NCI-H2196 (cell line): ENCODE results near the gene DDX4.
A peak's percentile ranks its signal among the peaks of the same experiment; 100 is the strongest.
"Not testable (repeated sequence)": the region's sequence is repeated elsewhere in the genome, so short reads cannot be mapped to it uniquely, and the experiment has no call there.

Experiments
- DNase-seq: peaks from one replicate; lab custom pipeline; 2025; ENCODE audit not compliant: unreplicated experiment; lab: John Stamatoyannopoulos, UW

Gene DDX4

DNA sequence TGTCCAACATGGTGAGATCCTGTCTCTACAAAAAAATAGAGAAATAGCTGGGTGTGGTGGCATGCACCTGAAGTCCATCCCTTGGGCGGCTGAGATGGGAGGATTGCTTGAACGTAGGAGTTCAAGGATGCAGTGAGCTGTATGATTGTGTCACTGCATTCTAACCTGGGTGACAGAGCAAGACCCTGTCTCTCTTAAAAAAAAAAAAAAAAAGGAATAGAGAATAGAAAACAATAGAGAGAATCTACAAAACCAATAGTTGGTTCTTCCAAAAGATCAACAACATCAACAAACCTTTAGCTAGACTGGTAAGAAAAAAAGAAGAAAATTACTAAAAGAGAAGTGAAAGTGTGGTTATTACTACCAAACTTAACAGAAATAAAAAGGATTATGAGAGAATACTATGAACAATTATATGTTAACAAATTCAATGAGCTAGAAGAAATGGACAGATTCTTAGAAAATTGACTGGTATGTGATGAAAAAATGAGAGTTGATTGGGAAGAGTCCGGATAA, 17.6 kb upstream of the DDX4 start:
- DNase-seq = no peak

DNA sequence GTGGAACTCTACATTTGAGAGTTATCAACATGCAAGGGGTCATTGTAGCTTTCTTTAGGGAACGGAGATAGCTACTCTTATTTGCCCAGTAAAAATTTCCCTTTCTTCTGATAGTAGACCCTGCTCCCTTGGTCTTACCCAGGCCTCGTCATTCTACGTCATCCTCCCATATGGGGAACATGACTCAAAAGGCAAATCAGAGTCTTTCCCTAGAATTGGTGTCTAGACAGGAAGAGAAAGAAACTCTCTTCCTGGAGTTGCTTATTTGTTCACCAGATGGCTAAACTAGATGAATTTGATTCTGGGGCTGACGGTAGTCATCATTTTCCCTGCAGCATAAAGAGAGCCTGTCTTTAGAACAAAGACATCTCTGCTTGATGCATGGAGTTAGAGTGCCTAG, 13.6 kb upstream of the DDX4 start:
- no peak for DNase-seq

DNA sequence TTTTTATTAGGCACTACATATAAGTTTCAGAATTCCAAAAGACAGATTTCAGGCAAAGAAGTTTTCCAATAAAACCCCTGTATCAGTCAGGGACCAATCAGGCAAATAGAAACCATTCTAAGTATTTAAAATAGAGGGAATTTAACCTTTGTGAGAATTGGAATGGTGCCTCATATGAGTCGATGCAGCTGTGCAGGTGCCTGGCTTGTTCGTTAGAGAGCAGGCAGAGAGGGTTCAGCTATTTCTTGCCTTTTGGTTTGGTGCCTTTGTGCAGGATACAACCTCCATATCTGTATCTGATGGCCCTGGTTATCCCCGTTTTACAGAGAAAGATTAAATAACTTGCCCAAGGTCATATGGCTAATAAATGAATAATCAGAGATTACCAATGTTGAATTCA, 6.0 kb upstream of the DDX4 start:
- no peak for DNase-seq

DNA sequence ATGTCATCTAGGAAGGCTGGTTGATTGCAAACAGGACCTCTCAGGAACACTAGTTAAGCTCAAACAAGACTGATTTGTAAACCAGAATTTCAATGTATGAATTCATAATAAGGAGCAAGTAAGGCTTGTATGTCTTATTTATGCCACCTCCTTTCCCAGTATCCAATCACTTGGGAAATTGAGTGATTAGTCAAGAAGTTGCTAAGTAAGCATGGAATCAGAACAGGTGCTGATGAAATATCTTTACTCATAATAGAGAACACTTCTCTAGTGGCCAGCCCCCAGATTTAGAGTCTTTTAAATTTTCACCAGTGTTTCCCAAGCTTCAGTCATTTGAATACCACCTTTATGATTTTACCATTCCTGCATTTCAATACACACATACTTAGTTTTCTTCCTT, 5.3 kb upstream of the DDX4 start:
- DNase-seq = no peak

DNA sequence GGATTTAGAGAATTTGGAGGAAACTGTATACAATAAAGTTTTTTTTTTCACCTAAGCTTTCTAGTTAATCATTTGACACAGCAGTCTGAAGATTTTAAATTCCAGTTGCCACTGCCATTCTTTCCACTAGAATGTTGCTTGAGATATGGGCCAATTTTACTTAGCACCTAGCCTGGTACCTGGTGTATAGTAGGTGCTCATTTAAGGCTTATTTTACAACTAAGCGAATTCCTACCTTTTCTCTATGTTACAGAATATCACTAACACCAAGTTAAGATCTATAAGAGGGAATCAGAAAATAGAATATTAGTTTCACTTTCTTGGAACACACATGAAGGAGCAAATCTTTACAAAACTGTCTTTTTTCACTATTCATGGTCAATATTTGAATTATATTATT, 3.2 kb upstream of the DDX4 start:
- no peak for DNase-seq

DNA sequence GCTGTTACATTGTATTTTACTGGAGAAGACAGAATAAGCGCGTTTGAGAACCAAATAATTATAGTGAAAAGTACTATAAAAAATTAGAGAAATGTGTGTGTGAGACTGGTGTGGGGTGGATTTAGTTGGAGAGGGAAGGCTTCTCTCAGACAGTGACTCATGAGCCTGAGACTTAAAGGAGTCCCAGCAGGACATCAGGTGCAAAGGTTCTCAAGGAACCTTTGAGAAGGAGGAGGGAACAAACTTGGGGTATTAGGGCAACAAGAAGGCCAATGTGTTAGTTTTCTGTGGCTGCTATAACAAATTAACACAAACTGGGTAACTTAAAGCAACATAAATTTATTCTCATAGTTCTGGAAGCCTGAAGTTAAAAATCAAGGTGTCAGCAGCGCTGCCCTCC, 4.9 kb downstream of the DDX4 start:
- no peak for DNase-seq

DNA sequence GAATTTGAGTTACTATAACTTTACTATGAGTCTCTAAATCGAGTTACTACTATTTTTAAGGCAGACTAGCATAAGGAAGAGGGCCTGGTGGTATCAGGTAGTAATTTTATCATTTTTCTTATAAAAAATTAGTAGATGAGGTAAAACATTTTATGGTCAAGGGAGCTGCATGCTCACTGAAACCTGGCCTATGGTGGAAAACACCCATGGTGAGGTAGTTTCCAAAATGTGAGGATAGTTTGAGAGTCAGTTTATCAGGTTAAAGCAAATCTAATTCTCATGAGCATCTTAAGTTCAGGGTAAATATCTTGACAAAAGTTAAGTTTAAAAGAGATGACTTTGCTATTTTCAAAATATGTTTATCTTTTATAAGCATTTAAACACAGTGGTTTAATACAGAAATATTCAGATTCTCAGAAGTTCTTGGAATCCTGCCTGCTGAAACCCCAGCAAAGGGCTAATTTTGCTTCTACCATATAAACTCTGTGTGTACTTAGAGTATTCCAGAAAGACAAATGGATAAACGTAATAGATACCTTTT, 10.0 kb downstream of the DDX4 start:
- no peak for DNase-seq

DNA sequence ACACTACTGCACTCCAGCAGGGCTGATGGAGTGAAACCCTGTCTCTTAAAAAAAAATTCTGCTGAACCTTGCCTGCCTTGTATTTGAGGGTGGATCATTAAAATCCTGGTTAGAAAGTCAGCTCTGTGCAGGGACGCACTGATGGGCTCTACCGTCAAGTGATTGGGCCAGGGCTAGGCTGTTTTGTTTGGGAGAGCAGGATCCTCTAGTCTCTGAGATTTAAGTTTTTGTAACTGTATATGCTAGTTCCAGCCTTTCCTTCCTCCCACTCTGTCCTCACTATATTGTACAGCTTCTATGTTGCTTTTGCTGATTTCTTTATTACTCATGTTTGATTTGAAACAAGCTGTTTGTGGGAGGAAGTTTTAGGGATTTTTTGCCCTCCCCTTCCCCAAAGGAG, 11.5 kb downstream of the DDX4 start:
- DNase-seq = no peak

DNA sequence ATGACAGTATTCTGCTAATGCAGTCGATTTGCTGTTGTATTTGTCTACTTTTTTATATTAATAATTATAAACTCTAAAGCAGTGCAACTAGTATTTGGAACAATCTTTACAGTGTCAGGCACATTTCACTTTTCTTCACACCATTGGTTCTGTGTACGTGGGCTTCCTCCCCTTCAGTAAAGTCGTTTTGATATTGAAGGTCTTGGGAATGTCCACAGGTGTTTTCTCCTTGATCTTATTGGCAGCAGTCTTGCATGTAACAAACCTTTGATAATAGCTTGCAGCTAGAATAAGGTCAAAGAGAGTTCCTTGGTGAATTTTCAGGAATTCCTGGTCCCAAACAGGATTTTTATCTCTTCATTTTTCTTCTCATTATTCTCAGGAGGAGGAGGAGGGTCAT, 12.2 kb downstream of the DDX4 start:
- DNase-seq = no peak

DNA sequence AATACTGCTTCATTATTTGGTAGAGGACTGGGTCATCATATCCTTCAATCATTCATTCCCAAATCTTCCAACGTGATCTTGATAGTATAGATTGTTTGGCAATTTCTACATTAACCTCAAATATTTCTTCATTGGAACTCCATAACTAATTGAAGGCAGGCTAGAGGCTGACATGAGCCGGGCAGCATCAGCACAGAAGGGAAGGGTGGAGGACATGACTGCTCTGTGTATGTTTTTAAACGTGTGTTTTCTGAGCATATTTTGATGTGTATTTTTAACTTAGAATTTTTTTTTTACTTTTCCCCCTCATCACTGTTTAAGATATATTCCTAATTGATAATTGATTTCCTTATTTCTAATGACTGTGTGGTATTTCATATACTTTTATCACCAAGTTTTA, 12.6 kb downstream of the DDX4 start:
- no peak for DNase-seq

DNA sequence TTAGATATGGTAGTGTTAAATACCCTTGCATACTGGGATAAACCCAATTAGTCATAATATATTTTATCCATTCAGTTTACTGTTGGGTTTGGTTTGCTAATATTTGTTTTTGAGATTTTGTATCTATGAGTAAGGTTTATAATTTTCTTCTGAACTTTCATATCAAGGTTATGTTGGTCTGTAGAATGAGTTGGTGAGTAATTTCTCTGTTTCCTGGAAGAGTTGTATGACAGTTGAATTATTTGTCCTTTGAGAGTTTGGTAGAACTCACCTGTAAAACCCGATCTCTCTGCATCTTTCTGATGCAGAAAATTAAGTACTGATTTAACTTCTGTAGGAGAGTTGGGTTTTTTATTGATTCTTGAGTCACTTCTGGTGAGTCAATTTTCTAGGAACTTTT, 20.4 kb downstream of the DDX4 start:
- DNase-seq = no peak

DNA sequence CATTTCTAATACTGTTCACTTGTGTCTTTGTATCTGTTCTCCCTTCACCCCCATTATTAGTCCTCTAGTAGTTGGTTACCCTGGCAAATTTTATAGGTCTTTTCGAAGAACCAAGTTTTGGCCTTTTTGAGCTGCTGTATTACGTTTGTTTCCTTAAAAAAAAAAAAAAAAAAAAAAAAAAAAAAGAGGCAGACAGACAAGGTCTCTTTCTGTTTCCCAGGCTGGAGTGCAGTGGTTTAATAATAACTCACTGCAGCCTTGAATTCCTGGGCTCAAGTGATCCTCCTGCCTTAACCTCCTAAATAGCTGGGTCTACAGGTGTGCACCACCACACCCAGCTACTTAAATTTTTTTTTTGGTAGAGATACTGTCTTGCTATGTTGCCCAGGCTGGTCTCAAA, 20.9 kb downstream of the DDX4 start:
- DNase-seq = no peak

DNA sequence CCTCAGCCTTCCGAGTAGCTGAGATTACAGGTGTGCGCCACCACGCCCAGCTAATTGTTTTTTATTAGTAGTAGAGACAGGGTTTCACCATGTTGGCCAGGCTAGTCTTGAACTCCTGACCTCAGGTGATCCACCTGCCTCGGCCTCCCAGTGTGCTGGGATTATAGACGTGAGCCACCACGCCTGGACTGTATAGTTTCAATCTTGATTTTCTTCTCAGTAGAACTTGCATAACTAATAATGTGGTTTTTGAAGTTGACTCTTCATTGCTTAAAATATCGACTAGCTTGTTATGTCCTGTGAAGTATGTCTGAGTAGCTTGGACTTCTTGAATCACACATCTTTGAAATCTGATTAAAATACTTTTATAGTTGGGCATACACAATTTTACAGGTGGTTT, 23.9 kb downstream of the DDX4 start:
- not testable (repeated sequence) for DNase-seq

DNA sequence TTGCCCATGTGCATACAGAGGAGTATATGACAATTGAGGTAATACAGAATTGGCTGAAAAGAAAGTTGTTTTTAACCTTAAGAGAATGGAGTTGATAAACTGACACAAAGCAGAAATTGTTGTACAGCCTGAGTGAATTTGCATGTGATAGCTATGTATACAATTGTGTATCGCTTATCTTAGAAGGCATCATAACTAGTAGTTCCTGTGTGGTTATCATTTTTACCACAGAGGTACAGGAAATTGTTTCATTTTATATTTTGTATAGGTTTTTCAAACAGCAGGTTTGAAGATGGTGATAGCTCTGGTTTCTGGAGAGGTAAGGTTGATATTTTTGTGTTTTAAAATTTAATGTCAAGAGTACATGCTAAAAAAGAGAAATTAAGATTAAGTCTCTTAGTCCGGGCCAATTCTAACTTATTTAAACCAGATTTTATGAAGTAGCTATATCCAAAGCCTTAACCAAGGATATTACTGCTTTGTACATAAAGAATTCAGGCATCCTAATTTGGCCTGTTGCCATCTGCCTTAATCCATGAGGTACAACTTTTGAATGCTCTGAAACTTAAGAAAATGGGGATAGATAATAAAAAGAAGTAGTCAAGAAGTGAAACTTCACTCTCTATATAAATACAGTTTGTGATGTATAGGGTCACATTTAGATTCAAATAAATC, 26.0 kb downstream of the DDX4 start:
- DNase-seq = no peak

DNA sequence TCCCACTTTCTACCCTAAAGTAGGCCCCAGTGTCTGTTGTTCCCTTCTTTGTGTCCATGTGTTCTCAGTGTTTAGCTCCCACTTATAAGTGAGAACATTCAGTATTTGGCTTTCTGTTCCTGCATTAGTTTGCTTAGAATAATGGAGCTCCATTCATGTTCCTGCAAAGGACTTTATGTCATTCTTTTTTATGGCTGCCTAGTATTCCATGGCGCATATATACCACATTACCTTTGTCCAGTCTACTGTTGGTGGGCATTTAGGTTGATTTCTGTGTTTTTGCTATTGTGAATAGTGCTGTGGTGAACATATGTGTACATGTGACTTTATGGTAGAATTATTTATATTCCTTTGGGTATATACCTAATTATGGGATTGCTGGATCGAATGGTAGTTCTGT, 30.4 kb downstream of the DDX4 start:
- DNase-seq = no peak

DNA sequence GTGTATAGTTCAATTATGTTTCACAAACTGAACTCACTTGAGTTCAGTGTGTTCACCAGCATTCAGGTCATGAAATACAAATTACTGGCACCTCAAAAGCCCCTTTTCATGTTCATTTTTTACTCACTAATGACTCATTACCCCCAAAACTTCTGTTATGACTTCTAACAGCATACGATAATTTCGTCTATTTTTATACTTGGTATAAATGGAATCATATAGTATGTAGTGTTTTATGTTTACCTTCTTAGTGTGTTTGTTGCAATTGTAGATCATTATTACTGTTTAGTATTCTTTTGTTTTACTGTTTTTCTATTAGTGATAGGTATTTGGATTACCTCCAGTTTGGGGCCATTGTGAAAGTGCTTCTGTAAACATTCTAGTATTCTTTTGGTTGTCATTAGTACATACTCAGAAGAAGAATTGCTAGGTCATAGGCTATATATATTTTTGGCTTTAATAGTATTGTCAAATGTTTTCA, 33.4 kb downstream of the DDX4 start:
- no peak for DNase-seq

DNA sequence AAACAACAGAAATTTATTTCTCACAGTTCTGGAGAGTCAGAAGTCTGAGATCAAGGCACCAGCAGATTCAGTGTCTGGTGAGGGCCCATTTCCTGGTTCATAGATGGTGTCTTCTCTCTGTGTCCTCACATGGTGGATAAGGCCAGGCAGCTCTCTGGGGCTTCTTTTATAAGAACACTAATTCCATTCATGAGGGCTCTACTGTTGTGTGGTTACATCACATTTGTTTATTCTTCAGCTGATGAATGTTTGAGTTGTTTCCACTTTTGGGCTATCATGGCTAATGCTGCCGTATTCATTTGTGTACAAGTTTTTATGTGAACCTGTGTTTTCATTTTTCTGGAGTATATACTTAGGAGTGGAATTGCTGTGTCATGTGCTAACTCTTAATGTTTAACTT, 35.2 kb downstream of the DDX4 start:
- DNase-seq = peak; percentile 9

DNA sequence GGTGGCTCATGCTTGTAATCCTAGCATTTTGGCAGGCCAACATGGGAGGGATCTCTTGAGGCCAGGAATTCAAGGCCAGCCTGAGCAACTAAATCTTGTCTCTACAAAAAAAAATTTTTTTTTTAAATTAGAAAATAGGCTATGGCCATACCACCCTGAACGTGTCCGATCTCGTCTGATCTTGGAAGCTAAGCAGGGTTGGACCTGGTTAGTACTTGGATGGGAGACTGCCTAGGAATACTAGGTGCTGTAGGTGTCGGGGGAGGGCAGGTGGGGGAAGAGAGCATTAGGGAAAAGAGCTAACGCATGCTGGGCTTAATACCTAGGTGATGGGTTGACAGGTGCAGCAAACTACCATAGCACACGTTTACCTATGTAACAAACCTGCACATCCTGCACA, 39.5 kb downstream of the DDX4 start:
- DNase-seq = no peak

DNA sequence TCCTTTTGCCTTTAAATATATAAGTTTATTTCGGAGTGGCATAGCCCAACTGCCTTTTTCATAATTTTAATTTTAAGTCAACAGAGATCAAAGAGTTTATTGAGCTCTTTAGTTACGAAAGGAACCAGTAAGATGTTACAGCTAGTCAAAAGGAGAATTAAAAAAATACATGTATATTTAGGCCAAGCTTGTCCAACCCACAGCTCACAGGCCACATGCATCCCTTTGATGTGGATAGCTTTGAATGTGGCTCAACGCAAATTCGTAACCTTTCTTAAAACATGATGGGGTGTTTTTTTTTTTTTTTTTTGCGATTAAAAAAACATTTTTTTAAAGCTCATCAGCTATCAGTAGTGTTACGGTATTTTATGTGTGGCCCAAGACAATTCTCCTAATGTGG, 63.1 kb downstream of the DDX4 start:
- no peak for DNase-seq

DNA sequence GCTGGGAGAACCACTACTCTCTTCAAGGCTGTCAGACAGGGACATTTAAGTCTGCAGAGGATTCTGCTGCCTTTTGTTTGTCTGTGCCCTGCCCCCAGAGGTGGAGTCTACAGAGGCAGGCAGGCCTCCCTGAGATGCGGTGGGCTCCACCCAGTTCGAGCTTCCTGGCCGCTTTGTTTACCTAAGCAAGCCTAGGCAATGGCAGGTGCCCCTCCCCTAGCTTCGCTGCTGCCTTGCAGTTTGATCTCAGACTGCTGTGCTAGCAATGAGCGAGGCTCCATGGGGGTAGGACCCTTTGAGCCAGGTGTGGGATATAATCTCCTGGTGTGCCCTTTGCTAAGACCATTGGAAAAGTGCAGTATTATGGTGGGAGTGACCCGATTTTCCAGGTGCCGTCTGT, 71.0 kb downstream of the DDX4 start:
- not testable (repeated sequence) for DNase-seq

DNA sequence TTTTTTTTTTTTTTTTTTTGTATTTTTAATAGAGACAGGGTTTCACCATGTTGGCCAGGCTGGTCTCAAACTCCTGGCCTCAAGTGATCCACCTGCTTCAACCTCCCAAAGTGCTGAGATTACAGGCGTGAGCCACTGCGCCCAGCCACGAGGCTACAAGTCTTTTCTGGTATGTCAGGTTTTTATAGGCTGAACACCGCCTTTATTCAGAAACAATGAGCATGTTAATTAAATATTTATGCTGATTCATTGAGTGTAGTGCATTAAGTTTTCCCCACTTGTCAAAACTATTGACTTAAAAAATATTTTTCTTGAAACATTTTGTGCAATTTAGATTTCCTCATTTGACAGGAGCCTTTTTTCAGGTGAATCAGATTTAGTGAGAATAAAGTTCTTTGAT, 78.1 kb downstream of the DDX4 start:
- DNase-seq = not testable (repeated sequence)

DNA sequence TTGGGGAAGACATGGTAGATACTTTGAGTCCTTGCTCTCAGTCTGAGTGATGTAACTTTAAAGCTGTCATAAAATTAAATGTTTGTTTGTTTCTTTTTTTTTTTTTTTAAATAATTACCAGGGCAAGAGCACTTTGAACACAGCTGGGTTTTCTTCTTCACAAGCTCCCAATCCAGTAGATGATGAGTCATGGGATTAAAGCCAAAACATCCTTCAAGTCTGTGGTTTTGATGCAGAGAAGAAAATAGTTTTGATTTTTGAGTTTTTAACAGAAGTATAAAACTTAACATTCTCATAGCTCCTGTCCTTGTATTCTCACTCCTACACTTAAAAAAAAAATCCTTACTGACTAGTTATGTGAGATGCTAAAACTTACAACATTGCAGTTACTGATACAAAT, 78.5 kb downstream of the DDX4 start:
- no peak for DNase-seq

DNA sequence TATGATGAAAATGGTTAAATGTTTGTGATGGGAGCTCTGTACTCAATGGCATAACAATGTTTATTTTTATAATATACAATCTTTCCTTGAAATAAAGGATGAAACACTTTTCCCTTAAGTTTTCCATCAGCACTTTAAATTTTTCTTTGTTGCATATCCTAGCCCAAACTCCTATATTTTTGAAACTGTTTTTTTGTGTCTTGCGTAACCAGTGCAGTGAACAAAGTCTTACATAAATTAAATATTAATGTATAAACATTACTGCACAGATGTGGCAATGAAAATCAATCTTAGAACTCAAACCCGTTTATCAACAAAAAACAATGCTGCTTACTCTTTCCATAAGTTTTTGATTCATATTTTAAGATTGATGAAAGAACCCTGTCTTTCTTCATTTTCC, 79.2 kb downstream of the DDX4 start:
- no peak for DNase-seq
